AG08395 (cell line): Measurements from ENCODE around the gene FAM25A.
A peak's percentile ranks its signal among the peaks of the same experiment; 100 is the strongest.
"Not testable (repeated sequence)": the region's sequence is repeated elsewhere in the genome, so short reads cannot be mapped to it uniquely, and the experiment has no call there.

ENCODE experiments used
- DNase-seq: peaks from one replicate; pipeline ENCODE4 v3.0.0; 2012; ENCODE audit warnings: mixed read lengths, low spot score

Gene FAM25A

DNA sequence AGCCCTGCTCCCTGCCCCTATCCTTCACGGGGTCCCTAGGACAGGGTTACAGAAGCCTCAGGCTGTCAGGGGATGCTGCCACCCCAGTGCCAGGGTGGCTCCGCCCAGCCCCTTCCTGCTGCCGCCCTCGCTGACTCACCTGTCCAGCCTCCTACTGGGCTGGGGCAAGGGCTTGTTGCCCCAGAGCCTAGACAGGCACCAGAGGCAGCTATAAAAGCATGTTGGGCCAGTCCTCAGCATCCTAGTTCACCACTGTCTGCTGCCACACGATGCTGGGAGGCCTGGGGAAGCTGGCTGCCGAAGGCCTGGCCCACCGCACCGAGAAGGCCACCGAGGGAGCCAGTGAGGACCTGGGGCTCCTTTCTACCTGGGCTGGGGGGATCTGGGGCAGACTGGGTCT is at the start of gene FAM25A:
Gene FAM25A (plus strand): TSS at position 239 of the 400 bp plus-strand sequence. CDS start 31 bp downstream, at position 270.
- not testable (repeated sequence) for DNase-seq

DNA sequence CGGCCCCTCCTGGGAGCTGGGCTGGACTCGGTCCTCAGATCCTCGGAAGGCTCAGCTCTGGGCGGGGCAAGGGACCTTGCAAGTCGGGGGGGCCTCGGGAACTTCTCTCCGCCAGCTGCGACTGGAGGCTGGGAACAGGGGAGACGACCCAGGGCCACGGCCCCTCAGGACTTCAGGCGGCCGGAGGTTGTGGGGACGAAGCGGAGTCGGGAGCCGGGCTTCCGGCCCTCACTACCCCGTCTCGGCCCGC is 49.2 kb upstream of the FAM25A start:
- DNase-seq: no peak

DNA sequence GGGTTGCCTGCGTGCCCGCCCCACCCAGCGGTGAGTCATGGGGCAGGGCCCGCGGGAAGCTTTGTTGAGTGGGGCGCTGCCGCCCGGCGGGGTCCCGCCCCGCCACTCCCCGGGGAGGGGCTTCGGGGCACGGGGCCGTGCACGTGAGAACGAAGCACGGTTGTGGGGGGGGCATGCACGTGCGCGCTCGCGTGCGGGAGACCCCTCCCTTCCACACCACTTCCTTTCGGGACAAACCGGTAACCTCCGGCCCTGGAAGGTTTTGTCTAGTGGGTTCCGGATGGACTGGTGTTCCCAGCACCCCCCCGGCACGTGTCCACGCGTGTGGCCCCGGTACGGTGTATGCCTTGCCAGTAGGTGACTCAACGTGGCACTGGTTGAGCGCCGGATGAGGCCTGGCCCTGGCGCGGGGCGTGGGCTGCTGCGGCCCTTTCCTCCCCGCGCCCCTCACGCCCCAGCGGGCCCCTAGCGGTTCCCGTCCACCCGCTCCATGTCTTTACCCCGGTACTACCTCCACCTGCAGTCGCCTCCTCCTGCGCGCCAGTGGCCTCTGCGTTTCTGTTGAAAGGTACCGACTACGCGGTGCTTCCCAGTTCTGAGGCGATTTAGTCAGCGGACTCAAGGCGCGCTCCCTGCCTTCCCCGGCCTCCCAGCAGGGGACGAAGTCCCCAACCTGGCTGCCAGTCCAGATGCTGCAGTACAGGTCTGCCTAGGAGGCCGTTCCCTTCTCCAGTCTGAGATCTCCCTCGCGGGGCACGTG is 48.7 kb upstream of the FAM25A start:
- DNase-seq: peak; percentile 94

DNA sequence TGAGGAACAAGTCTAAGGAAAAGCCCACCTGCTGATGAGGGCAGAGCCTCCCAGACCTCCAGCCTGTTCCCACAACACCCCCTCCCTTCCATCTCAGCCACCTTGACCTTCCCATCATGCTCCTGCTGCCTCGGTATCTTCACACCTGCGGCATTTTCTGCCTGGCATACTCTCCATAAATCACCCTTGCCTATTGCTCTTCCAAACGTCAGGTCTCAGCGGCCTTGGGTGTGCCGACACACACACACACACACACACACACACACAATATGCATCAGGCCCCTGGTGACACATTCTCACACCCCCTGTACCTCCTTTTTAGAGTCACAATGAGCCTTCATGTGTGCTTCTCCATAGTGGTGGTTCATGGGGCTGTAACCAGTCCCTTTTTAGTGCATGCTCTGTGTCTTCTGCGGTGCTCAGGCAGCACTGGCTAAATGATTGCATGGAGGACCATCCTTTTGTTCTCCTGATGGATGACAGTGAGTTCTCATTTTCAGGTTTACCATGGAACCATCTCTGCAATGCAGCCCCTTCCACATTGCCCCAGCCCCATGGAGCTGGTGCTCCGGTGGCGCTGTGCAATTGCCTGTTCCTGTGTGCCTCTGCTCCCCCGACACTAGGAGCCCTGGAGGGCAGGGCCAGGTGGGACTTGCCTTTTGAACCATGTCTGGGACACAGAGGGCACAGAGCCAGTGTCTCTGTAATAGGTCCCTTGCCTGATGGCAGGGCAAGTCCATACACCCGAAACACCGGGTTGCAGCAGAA is 47.3 kb upstream of the FAM25A start:
- no peak for DNase-seq

DNA sequence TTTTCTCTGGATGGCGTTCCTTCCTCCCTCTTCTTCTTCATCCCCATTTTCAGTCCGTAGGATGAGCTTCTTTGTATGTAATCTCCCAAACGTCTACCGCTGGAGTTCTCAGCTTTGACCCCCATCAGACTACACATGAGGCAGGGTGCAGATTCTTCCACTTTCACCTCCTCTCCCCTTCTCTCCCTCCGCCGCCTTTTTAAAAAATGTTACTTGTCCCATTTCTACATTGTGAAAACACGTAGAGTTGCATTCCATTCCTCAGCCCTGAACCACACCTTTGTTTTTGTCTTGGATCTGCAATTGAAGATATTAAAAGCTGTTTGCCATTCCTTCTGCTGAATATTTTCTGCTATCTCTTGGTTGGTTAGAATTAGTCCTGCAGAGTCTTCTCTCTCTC is 45.6 kb upstream of the FAM25A start:
- DNase-seq: no peak

DNA sequence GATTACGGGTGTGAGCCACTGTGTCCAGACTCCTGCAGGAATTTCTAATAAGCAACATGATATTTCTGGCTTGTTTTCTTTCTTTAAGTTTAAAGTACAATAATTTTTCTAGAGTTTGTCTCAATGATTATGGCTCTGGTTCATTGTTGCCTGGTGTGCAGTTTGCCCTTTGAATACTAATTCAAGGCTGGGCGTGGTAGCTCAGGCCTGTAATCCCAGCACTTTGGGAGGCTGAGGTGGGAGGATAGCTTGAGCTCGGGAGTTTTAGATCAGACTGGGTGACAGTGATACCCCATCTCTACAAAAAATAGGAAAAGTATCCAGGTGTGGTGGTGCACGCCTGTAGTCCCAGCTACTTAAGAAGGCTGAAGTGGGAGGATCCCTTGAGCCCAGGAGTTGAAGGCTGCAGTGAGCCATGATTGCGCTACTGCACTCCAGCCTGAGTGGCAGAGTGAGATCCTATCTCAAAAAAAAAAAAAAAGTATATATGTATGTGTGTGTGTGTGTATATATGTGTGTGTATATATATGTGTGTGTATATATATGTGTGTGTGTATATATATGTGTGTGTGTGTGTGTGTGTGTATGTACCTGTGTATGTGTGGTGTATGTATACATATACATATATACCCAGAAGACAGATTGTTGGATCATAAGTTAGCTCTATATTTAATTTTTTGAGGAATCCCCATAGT is 43.6 kb upstream of the FAM25A start:
- no peak for DNase-seq

DNA sequence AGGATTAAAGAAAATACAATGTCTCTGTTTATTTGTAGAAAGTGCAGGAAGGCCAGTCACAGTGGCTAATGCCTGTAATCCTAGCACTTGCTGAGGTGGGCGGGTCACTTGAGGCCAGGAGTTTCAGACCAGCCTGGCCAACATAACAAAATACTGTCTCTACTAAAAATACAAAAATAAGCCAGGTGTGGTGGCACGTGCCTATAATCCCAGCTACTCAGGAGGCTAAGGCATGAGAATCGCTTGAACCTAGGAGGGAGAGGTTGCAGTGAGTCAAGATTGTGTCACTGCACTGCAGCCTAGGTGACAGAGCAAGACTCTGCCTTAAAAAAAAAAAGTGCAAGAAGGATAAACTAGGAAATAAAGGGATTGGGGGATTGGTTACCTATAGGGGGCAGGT is 41.6 kb upstream of the FAM25A start:
- DNase-seq: not testable (repeated sequence)

DNA sequence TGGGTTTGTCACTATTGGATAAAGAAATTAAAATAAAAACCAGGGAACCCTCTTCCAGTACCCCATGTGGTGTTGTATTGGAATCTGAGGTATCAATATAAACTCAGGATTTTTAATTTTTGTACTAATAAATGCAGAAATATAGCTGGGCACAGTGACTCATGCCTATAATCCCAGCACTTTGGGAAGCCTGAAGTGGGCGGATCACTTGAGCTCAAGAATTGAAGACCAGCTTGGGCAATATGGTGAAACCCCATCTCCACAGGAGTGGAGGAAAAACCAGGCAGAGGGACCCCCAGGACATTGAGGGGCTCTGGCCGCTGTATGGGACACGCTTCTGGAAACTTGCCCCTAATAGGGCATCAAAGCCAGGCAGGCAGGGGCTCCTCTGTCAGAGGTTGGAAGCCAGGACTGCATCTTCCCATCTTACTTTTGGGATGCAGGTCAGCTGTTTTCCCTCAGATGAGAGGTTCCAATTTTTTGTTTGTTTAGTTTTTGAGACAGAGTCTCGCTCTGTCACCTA is 40.7 kb upstream of the FAM25A start:
- DNase-seq: no peak

DNA sequence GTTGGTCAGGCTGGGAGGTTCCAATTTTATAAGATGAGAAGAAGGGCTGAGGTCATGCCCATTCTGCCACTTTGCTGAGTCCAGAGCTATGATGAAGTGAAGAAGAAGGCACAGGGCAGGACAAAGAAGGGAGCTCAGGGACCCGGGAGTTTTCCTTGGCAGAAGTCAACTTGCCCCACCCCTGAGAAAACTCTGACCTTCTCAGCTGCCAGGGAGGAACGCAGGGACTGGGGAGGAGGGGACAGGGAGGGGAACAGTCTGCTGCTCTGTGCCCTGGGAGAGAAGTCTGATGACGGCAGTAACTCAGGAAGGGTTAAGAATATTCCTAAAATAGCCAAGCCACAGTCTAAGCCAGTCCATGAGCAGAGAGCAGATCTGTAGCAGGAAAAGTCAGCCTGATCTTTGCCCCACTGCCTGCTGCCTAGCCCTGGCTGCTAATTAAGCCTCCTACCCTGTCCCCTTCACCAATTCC is 40.1 kb upstream of the FAM25A start:
- DNase-seq: peak; percentile 30

DNA sequence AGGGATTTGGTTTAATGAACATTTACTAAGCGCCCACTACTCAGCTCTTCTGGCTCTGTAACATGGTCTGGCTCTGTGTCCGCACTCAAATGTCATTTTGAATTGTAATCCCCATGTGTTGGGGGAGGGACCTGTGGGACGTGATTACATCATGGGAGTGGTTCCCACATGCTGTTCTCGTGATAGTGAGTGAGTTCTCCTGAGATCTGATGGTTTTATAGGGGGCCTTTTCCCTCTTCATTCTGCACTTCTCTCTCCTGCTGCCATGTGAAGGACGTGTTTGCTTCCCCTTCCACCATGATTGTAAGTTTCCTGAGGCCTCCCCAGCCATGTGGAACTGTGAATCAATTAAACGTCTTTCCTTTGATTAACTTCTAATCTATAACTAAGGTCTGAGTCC is 39.1 kb upstream of the FAM25A start:
- DNase-seq: not testable (repeated sequence)

DNA sequence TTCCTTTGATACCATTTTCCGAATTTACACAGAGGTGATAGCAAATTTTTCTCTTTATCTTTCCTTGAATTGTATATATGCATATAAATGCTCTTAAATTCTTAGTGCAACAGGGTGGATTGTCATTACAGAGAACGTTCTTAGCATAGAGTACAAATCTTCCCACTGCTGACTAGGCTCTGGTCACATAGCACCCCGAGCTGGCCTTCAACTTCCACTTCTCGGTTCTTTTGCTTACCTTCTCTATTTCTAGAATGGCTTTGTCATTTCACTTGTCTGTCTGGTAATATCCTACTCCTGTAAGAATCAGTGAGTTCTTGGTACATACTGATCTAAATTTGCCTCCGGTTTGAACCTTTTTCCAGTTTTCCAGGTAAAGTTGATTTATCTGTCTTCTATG is 38.4 kb upstream of the FAM25A start:
- no peak for DNase-seq

DNA sequence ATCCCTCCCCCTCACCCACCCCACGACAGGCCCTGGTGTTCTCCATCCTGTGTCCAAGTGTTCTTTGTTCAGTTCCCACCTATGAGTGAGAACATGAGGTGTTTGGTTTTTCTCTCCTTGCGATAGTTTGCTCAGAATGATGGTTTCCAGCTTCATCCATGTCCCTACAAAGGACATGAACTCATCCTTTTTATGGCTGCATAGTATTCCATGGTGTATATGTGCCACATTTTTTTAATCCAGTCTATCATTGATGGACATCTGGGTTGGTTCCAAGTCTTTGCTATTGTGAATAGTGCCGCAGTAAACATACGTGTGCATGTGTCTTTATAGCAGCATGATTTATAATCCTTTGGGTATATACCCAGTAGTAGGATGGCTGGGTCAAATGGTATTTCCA is 35.6 kb upstream of the FAM25A start:
- DNase-seq: not testable (repeated sequence)

DNA sequence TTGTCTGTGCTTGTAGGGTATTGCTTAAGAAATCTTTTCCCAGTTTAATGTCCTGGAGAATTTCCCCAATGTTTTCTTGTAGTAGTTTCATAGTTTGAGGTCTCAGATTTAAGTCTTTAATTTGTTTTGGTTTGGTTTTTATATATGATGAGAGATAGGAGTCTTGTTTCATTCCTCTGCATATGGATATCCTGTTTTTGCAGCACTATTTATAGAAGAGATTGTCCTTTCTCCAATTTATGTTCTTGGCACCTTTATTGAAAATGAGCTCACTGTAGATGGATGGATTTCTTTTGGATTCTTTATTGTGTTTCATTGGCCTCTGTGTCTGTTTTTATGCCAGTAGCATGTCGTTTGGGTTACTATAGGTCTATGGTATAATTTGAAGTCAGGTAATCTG is 31.6 kb upstream of the FAM25A start:
- DNase-seq: no peak

DNA sequence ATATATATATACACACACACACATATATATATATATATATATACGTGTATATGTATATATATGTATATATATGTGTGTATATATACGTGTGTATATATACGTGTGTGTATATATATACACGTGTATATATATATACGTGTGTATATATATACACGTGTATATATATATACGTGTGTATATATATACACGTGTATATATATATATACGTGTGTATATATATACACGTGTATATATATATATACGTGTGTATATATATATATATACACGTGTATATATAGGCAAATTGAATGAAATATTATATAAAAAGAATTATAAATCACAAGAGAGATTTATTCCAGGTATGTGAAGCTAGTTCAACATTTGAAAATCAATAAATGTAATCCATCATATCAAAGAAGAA is 28.7 kb upstream of the FAM25A start:
- DNase-seq: not testable (repeated sequence)

DNA sequence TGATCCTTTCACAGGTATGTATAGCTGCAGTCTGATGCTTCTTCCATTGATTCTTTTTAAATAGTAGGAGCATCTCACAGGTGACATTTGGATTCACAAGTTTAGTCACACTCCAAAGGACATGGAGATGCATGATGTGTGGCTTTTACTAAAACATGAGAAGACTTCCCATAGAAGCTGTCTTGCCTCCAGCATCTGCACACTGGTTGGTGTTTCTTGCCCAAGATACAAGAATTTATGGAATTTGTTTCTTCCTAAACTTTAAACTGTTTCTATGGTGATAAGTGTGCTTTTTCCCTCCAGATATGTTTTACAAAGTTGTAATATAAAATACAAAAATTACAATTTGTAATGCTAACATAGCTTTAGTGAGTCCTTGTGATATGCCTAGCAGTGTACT is 27.6 kb upstream of the FAM25A start:
- DNase-seq: no peak

DNA sequence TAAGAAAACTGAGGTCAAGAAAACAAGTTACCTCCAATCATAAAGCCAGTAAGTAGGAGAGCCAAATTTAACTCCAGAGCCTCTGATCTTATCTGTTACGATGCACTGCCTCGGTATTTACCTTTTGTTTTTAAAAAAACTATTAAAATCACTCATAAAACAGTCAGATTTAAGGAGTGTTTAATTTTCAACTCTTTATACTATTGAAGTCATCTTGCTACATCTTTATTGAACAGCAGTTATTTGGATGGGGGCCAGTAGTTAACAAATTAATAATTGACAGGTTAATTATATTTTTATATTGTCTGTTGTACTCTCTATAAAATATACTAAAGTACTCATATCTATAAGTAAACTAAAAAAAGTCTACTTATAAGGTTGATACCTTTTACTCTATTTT is 27.2 kb upstream of the FAM25A start:
- DNase-seq: no peak

DNA sequence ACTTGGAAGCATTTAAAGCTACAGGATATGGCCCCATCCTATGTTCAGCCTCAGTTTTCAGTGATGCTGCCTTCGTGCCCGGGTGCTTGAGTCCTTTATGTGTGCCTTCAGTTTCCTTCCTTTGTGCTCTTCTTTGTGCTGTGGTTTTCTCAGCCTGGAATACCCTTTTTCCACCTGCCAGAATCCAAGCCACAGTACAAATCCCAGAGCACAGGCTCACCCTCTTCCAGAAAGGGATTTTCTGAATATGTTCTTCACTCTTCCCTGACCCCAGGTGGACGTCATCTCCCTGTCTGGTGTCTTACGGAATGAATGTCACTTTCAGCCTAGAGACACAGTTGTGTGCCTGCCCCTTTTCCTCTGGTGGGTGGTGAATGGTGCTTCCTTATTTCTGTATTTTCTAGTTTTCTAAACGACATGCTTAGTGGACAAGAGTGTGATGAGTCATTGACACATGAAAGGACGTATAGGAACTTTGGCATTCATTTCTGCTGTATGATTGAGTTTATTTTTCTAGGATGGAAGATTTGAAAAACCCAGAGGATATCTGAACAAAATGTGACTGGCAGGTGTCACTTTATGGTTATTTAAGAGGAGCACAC is 20.2 kb upstream of the FAM25A start:
- DNase-seq: not testable (repeated sequence)

DNA sequence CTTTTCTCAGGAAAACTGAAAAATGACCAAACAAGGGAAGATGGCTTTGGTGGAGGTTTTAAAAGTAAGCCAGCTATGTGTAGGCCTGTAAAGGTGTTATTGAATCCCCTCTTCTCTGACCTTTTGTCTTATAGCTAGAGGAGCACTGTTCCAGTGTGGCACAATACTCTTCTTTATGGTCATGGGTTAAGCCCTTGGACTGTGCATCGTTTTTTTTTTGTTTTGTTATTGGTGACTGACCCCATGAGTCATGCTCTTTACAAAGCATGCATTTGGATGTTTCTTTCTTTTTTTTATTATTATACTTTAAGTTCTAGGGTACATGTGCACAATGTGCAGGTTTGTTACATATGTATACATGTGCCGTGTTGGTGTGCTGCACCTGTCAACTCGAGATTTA is 19.6 kb upstream of the FAM25A start:
- no peak for DNase-seq

DNA sequence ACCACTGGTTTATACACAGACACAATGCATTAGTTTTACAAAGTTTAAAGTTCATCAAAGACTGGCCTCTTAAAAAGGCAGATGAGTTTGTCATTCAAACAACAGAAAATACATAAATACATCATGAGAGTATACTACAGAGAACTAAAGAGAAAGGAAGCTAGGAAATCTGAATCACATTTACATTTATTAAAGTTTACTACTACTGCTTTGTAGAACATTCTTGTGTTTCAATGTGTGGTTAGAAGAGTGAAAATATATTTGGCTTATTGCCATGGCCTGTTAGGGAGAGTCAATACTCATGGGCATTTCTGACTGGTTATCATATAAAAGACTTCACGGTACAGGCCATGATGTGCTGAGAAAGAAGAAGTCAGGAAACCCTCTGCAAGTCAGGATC is 13.0 kb upstream of the FAM25A start:
- not testable (repeated sequence) for DNase-seq

DNA sequence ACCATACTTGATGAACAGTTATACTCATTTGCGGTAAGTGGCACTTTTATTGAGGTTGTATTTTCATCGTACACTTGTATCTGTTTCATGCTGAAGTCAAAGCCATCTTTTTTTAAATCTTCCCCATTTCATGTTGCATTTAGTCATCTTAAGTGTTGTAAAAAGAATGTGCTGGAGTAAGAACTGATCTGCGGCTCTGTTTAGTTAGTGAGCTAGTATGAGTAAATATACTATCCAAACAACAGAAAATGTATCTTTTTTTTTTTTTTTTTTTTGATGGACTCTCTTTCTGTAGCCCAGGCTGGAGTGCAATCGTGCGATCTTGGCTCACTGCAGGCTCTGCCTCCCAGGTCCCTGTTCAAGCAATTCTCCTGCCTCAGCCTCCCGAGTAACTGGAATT is 12.4 kb upstream of the FAM25A start:
- not testable (repeated sequence) for DNase-seq

DNA sequence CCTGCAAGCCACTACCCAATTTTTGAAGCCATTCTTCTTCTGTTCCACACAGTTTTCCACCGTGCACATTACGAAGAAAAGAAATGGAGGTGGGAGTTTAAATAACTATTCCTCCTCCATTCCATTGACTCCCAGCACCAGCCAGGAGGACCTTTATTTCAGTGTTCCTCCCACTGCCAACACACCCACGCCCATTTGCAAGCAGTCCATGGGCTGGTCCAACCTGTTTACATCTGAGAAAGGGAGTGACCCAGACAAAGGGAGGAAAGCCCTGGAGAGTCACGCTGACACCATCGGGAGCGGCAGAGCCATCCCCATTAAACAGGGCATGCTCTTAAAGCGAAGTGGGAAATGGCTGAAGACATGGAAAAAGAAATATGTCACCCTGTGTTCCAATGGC is 11.8 kb upstream of the FAM25A start:
- not testable (repeated sequence) for DNase-seq

DNA sequence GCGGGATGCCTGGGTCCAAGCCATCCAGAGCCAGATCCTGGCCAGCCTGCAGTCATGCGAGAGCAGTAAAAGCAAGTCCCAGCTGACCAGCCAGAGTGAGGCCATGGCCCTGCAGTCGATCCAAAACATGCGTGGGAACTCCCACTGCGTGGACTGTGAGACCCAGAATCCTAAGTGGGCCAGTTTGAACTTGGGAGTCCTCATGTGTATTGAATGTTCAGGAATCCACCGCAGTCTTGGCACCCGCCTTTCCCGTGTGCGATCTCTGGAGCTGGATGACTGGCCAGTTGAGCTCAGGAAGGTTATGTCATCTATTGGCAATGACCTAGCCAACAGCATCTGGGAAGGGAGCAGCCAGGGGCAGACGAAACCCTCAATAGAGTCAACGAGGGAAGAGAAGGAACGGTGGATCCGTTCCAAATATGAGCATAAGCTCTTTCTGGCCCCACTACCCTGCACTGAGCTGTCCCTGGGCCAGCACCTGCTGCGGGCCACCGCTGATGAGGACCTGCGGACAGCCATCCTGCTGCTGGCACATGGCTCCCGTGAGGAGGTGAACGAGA is 10.9 kb upstream of the FAM25A start:
- DNase-seq: not testable (repeated sequence)
